Stimulated activated CD8-positive, alpha-beta memory T cell treated with anti-CD3 and anti-CD28 coated beads, Interleukin-7, amount 100 ng/mL, for 1 hour (primary cell): ENCODE data around the gene PGA4.

Source experiments
- DNase-seq, 2 donors: peaks; one replicate each; pipeline ENCODE4 v3.0.0-alpha.2; 2020; ENCODE audit warnings: low read depth in 2 of 2

PGA4 gene

GRCh38 chr11:61279934-61280659 is 58.0 kb downstream of the PGA4 start:
- no peak for DNase-seq

GRCh38 chr11:61280883-61281580 is 58.9 kb downstream of the PGA4 start:
- no peak for DNase-seq
